Immature natural killer cell (primary cell): Measurements from ENCODE around the gene LIPC. TPM values are rescaled to one million over a fixed set of nuclear protein-coding genes. Genes with fewer than 3 reads are reported as not detected.

Experiments
- DNase-seq, 3 donors: peaks; one replicate each; pipeline ENCODE4 v3.0.0; 2022; ENCODE audit warnings: mixed read lengths in 1 of 3
- H3K27ac Mint-ChIP-seq, 6 donors: one replicate each; pipeline ENCODE4 v1.8.0; 2020; ENCODE audit warnings: mixed read lengths in 6 of 6, mild to moderate bottlenecking in 5 of 6, inconsistent platforms in 4 of 6, moderate library complexity in 3 of 6
- H3K27me3 Mint-ChIP-seq, 3 donors: one replicate each; pipeline ENCODE4 v1.8.0; 2020 to 2021; ENCODE audit warnings: low read depth in 3 of 3, mild to moderate bottlenecking in 3 of 3, mixed read lengths in 3 of 3, moderate library complexity in 3 of 3, inconsistent platforms in 1 of 3
- H3K36me3 Mint-ChIP-seq, 3 donors: one replicate each; pipeline ENCODE4 v1.8.0; 2020; ENCODE audit warnings: mixed read lengths in 3 of 3, inconsistent platforms in 2 of 3, mild to moderate bottlenecking in 2 of 3
- H3K4me1 Mint-ChIP-seq, 2 donors: one replicate each; pipeline ENCODE4 v1.8.0; 2020; ENCODE audit warnings: inconsistent platforms in 2 of 2, mild to moderate bottlenecking in 2 of 2, mixed read lengths in 2 of 2, moderate library complexity in 1 of 2
- H3K4me3 Mint-ChIP-seq, 5 donors: one replicate each; pipeline ENCODE4 v1.8.0; 2020; ENCODE audit warnings: mild to moderate bottlenecking in 5 of 5, mixed read lengths in 5 of 5, inconsistent platforms in 3 of 5, moderate library complexity in 3 of 5
- H3K9me3 Mint-ChIP-seq, 6 donors: one replicate each; pipeline ENCODE4 v1.8.0; 2020; ENCODE audit warnings: mild to moderate bottlenecking in 6 of 6, mixed read lengths in 6 of 6, inconsistent platforms in 4 of 6, moderate library complexity in 3 of 6
- polyA plus RNA-seq, 3 donors: library from polyadenylated mRNA; unstranded; fragments of 300-500 nt; fragmentation: Illumina TruSeq; gene quantifications; one replicate each; pipeline ENCODE4 v1.2.3, GENCODE V29; 2021

The LIPC gene
- polyA plus RNA-seq, 3 donors from 2014 or later, result 2.4 to 6.8 (median 2.8) TPM

DNA sequence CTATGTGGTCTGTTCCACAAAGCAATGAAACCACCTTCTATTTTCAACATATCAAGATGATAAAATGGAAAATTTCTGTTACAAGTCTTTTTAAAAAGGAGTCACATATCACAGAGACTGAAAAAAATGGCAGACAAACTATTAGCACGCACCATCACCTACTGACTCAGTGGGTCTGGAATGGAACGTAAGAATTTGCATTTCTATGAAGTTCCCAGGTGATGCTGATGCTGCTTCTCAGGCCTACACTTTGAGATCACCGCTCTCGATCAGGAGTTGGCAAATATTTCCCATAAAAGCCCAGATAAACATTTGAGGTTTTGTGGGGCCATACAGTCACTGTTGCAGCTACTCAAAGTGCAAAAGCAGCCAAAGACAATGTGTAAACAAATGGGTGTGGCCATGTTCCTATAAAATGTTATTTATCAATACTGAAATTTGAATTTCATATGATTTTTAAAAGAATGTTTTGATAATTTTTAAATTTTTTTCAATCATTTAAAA lies 174.8 kb downstream of the LIPC start:
- DNase-seq, result no peak
- peak overlapping the region in 5 of 6 donors; percentile 67 to 90 (median 74) for H3K27ac Mint-ChIP-seq
- H3K9me3 Mint-ChIP-seq, result no peaks in the 10 kb centered on the region
- H3K36me3 Mint-ChIP-seq, result peaks cover 33 to 50% (median 45%) of the 10 kb centered on the region in 3 donors
- H3K4me1 Mint-ChIP-seq, result peaks cover 51 to 84% of the 10 kb centered on the region in 2 donors
- H3K27me3 Mint-ChIP-seq, result peaks cover 0 to 2% (median 0%) of the 10 kb centered on the region in 3 donors
- H3K4me3 Mint-ChIP-seq, result peak overlapping the region in 2 of 5 donors; percentile 28 to 35

DNA sequence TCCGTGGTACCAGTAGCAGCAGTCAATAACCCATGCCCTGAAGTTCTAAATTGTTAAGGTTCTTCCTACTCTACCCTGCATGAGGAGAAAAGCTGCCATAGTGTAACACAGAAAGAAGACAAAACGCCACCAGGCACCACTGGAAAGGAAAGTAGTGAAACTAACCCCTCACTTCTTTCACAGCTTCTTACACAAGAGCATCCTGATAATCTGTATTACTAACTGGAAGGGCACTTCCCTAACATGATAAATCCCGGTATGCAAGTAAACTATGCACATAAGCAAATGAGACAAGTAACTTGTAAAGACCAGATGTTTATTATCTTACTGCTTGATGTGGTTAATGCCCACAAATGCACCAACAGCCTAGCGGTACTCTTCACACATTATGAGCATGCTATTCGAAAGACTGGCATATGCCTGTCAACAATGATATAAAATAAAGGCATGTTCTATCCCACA lies 176.4 kb downstream of the LIPC start:
- DNase-seq, result peak; percentile 56 to 65 (median 59)
- H3K27me3 Mint-ChIP-seq, result peaks cover 2 to 4% (median 4%) of the 10 kb centered on the region in 3 donors
- H3K27ac Mint-ChIP-seq, result peak overlapping the region; percentile 88 to 94 (median 90)
- H3K36me3 Mint-ChIP-seq, result peaks cover 26 to 39% (median 38%) of the 10 kb centered on the region in 3 donors
- peak overlapping the region; percentile 70 to 84 (median 76) for H3K4me3 Mint-ChIP-seq
- H3K9me3 Mint-ChIP-seq, result peaks cover 0 to 2% (median under 1%) of the 10 kb centered on the region in 6 donors
- peaks cover 61 to 97% of the 10 kb centered on the region in 2 donors for H3K4me1 Mint-ChIP-seq

DNA sequence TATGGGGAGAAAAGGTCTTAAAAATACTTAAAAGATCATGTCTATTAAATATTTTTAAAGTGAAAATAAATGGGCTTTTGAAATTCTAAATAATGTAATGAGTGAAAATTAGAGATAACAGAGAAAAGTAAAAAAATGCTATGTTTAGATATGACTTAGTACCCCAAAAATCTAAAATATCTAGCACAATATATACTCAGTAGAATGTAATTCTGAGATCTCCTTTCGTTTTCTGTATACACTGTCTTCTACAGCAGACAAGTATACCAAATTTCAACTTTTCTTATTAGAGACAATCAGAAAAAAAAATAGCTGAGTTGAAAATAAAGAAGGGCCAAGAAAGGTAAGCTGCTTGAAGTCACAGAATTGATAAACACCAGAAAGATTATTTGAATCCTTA lies 176.9 kb downstream of the LIPC start:
- DNase-seq, result no peak
- Mint-ChIP-seq H3K36me3 (peaks cover 26 to 39% (median 37%) of the 10 kb centered on the region in 3 donors), H3K27ac (peak overlapping the region; percentile 88 to 94 (median 90)), H3K9me3 (peaks cover 0 to 7% (median 4%) of the 10 kb centered on the region in 6 donors), H3K4me1 (peaks cover 61 to 97% of the 10 kb centered on the region in 2 donors), H3K27me3 (peaks cover 4 to 7% (median 5%) of the 10 kb centered on the region in 3 donors), H3K4me3 (peak overlapping the region; percentile 70 to 84 (median 76))

DNA sequence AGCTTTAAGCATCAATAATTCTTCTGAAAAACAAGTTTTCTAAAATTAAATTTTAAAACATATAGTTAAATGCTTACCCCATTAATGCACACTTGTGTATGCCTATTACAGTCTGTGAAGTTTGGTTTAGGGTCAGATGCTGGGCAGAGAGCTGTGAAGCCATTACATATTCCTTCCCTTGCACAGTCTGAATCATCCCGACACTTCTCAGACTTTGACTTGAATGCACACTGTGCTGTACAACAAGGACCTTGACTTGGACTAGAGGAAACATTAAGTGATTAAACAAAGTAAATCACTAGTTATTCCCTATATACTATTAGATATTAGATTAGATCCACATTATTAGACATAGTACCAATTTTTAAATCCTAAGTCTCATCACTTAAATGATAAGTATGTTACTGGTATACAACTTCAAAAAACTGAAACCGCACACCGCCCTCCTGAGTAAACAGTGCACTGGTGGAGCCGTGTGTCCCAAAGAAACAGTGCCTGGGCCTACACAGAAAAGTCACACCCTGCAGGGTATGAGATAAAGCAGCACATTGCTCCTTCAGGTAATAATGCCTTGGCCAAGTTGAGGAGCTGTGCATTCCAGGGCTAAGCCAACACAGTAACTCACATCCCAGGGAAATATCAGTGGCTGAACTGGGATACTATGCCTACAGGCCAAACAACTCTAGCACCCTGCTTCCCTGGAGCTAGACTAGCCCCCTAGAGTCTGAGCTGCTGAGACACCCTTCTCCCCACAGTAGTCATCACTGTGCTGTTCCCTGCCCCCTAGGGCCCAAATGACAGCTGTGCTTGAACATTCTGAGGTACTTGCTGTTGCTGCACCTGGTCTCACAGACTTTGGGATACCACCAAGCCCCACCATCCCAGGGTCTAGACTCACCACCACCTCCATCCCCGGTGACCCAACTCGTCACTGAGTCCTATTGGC lies 180.2 kb downstream of the LIPC start:
- Mint-ChIP-seq H3K9me3 (peaks cover 2 to 19% (median 11%) of the 10 kb centered on the region in 6 donors), H3K27ac (peak overlapping the region; percentile 83 to 92 (median 89)), H3K4me1 (peaks cover 73 to 97% of the 10 kb centered on the region in 2 donors), H3K36me3 (peaks cover 20 to 39% (median 35%) of the 10 kb centered on the region in 3 donors), H3K27me3 (peaks cover 10 to 17% (median 13%) of the 10 kb centered on the region in 3 donors), H3K4me3 (peak overlapping the region in 3 of 5 donors; percentile 36 to 45 (median 44))
- no peak for DNase-seq

DNA sequence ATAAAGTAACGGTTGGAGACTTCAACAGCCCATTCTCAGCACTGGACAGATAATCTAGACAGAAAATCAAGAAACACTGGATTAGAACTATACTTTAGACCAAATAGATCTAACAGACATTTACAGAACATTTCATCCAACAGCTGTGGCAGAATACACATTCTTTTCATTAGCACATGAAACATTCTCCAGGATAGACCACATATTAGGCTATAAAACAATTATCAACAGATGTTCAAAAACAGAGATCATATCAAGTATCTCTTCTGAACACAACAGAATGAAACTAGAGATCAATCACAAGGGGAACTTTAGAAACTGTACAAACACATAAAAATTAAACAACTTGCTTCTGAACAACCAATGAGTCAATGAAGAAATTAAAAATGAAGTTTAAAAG lies 184.4 kb downstream of the LIPC start:
- H3K4me3 Mint-ChIP-seq, result peak overlapping the region in 3 of 5 donors; percentile 4 to 31 (median 16)
- peaks cover 12 to 17% (median 13%) of the 10 kb centered on the region in 3 donors for H3K27me3 Mint-ChIP-seq
- H3K36me3 Mint-ChIP-seq, result peaks cover 22 to 46% (median 40%) of the 10 kb centered on the region in 3 donors
- H3K4me1 Mint-ChIP-seq, result peaks cover 80 to 86% of the 10 kb centered on the region in 2 donors
- H3K9me3 Mint-ChIP-seq, result peaks cover 2 to 23% (median 11%) of the 10 kb centered on the region in 6 donors
- peak overlapping the region; percentile 89 to 95 (median 90) for H3K27ac Mint-ChIP-seq
- no peak for DNase-seq
